Pons (tissue), 1 donor: Measurements from ENCODE around the gene PNPLA7.
A peak's percentile ranks its signal among the peaks of the same experiment; 100 is the strongest.

Source experiments
- DNase-seq: peaks from one replicate; pipeline ENCODE4 v3.0.0-alpha.2; 2016; ENCODE audit warnings: low spot score

Gene PNPLA7

GRCh38 chr9:137449931-137450538 lies 100.2 kb downstream of the PNPLA7 start:
- no peak for DNase-seq

- DNase-seq, result no peak
Measured at GRCh38 chr9:137449081-137449844, 100.9 kb downstream of the PNPLA7 start.

GRCh38 chr9:137448602-137448962 lies 101.6 kb downstream of the PNPLA7 start:
- no peak for DNase-seq

- no peak for DNase-seq
Measured at GRCh38 chr9:137447722-137448601, 102.2 kb downstream of the PNPLA7 start.

GRCh38 chr9:137446851-137447471 lies 103.2 kb downstream of the PNPLA7 start:
- peak; percentile 39 for DNase-seq

- no peak for DNase-seq
Measured at GRCh38 chr9:137445930-137446431, 104.2 kb downstream of the PNPLA7 start.

- DNase-seq, result peak; percentile 64
Measured at GRCh38 chr9:137445275-137445807, 104.9 kb downstream of the PNPLA7 start.

GRCh38 chr9:137444106-137444790 lies 106.0 kb downstream of the PNPLA7 start:
- DNase-seq, result no peak

- DNase-seq, result no peak
Measured at GRCh38 chr9:137441935-137442321, 108.3 kb downstream of the PNPLA7 start.

GRCh38 chr9:137441289-137441934 lies 108.8 kb downstream of the PNPLA7 start, which contains the start of gene ENTPD8:
Gene ENTPD8, minus strand, starts transcription at chr9:137441357. Its CDS starts 3,072 bp downstream, at chr9:137438285.
- no peak for DNase-seq

- DNase-seq, result no peak
Measured at GRCh38 chr9:137439158-137439714, 111.0 kb downstream of the PNPLA7 start.

GRCh38 chr9:137438591-137439157 lies 111.5 kb downstream of the PNPLA7 start:
- no peak for DNase-seq

- no peak for DNase-seq
Measured at GRCh38 chr9:137437691-137438590, 112.3 kb downstream of the PNPLA7 start.

- DNase-seq, result no peak
Measured at GRCh38 chr9:137436761-137437600, 113.2 kb downstream of the PNPLA7 start.

- DNase-seq, result no peak
Measured at GRCh38 chr9:137435980-137436760, 114.0 kb downstream of the PNPLA7 start.

- no peak for DNase-seq
Measured at GRCh38 chr9:137435381-137435891, 114.8 kb downstream of the PNPLA7 start.
